Mesenchymal stem cell (in vitro differentiated cells and primary cell): ENCODE results near the gene LRAT.
"Not testable (repeated sequence)": the region's sequence is repeated elsewhere in the genome, so short reads cannot be mapped to it uniquely, and the experiment has no call there.

ENCODE experiments used
- DNase-seq: peaks from one replicate; pipeline ENCODE4 v3.0.0-alpha.2; 2013
- H2AFZ ChIP-seq: one replicate; pipeline ENCODE4 v1.6.1; 2013; ENCODE audit warnings: low read depth, mild to moderate bottlenecking, control low read depth, inconsistent platforms, low read length, moderate library complexity
- H2AK5ac ChIP-seq: 2 replicates; pipeline ENCODE4 v1.6.1; 2013; ENCODE audit warnings: low read length, moderate library complexity, mild to moderate bottlenecking, inconsistent platforms; ENCODE audit not compliant: severe bottlenecking
- H2BK120ac ChIP-seq: one replicate; pipeline ENCODE4 v1.6.1; 2013; ENCODE audit warnings: low read depth, mild to moderate bottlenecking, inconsistent platforms, low read length, moderate library complexity
- H2BK12ac ChIP-seq, 2 experiments: one replicate each; pipeline ENCODE4 v1.6.1; 2013; ENCODE audit warnings: inconsistent platforms in 2 of 2, low read length in 2 of 2, mild to moderate bottlenecking in 2 of 2, moderate library complexity in 2 of 2, control low read depth in 1 of 2
- H2BK15ac ChIP-seq: one replicate; pipeline ENCODE4 v1.6.1; 2013; ENCODE audit warnings: mild to moderate bottlenecking, low read depth, inconsistent platforms; ENCODE audit not compliant: poor library complexity, severe bottlenecking
- H2BK5ac ChIP-seq: 2 replicates; pipeline ENCODE4 v1.6.1; 2013; ENCODE audit warnings: low read depth, mild to moderate bottlenecking, low read length, control low read depth, inconsistent platforms; ENCODE audit not compliant: poor library complexity, severe bottlenecking
- H3K14ac ChIP-seq, 2 experiments: one replicate each; pipeline ENCODE4 v1.6.1; 2013; ENCODE audit warnings: inconsistent platforms in 2 of 2, low read length in 2 of 2, control low read depth in 1 of 2, mild to moderate bottlenecking in 1 of 2, moderate library complexity in 1 of 2
- H3K18ac ChIP-seq, 2 experiments: one replicate each; pipeline ENCODE4 v1.6.1; 2013; ENCODE audit warnings: inconsistent platforms in 2 of 2, low read length in 2 of 2, control low read depth in 1 of 2, low read depth in 1 of 2, mild to moderate bottlenecking in 1 of 2
- H3K23ac ChIP-seq, 2 experiments: one replicate each; pipeline ENCODE4 v1.6.1; 2013; ENCODE audit warnings: inconsistent platforms in 2 of 2, low read length in 2 of 2, mild to moderate bottlenecking in 2 of 2, moderate library complexity in 2 of 2, control low read depth in 1 of 2
- H3K27ac ChIP-seq: 2 replicates; pipeline ENCODE4 v1.5.1; 2013; ENCODE audit warnings: mild to moderate bottlenecking, moderate library complexity, low read length, control low read depth, inconsistent platforms; ENCODE audit not compliant: poor library complexity, severe bottlenecking
- H3K27me3 ChIP-seq, 2 experiments: 2 replicates each; pipeline versions ENCODE4 v1.6.1 to v1.7.0; 2013; ENCODE audit warnings: low read length in 2 of 2, mild to moderate bottlenecking in 2 of 2, moderate library complexity in 2 of 2, control low read depth in 1 of 2, inconsistent platforms in 1 of 2; ENCODE audit not compliant: control insufficient read depth in 1 of 2, insufficient read depth in 1 of 2
- H3K36me3 ChIP-seq, 2 experiments: 2 replicates each; pipeline versions ENCODE4 v1.6.1 to v1.7.0; 2013; ENCODE audit warnings: low read length in 2 of 2, control low read depth in 1 of 2, inconsistent platforms in 1 of 2, low read depth in 1 of 2, mild to moderate bottlenecking in 1 of 2; ENCODE audit not compliant: insufficient read depth in 2 of 2, control insufficient read depth in 1 of 2
- H3K4ac ChIP-seq, 2 experiments: one replicate each; pipeline ENCODE4 v1.6.1; 2013; ENCODE audit warnings: inconsistent platforms in 2 of 2, low read length in 2 of 2, mild to moderate bottlenecking in 2 of 2, moderate library complexity in 2 of 2, control low read depth in 1 of 2, low read depth in 1 of 2
- H3K4me1 ChIP-seq: 2 replicates; pipeline ENCODE4 v1.6.1; 2013; ENCODE audit warnings: low read depth, low read length, control low read depth; ENCODE audit not compliant: control insufficient read depth, insufficient read depth
- H3K4me2 ChIP-seq: 2 replicates; pipeline ENCODE4 v1.6.1; 2013; ENCODE audit warnings: low read length, mild to moderate bottlenecking, inconsistent platforms; ENCODE audit not compliant: poor library complexity, severe bottlenecking
- H3K4me3 ChIP-seq, 2 experiments: 2 replicates each; pipeline versions ENCODE4 v1.5.1 to v1.7.0; 2013; ENCODE audit warnings: low read length in 2 of 2, mild to moderate bottlenecking in 2 of 2, control low read depth in 1 of 2, low read depth in 1 of 2; ENCODE audit not compliant: insufficient read depth in 1 of 2
- H3K79me1 ChIP-seq: replicated peaks from 2 replicates; pipeline ENCODE4 v1.6.1; 2013; ENCODE audit warnings: mild to moderate bottlenecking, control low read depth, low read length, inconsistent platforms; ENCODE audit not compliant: poor library complexity, severe bottlenecking
- H3K9ac ChIP-seq: 2 replicates; pipeline ENCODE4 v1.7.0; 2013; ENCODE audit warnings: mild to moderate bottlenecking, low read length, moderate library complexity
- H3K9me3 ChIP-seq: 2 replicates; pipeline ENCODE4 v1.7.0; 2013; ENCODE audit warnings: mild to moderate bottlenecking, low read length; ENCODE audit not compliant: control insufficient read depth
- H4K8ac ChIP-seq: one replicate; pipeline ENCODE4 v1.6.1; 2013; ENCODE audit warnings: inconsistent platforms, mild to moderate bottlenecking, low read length, moderate library complexity
- H4K91ac ChIP-seq: one replicate; pipeline ENCODE4 v1.6.1; 2013; ENCODE audit warnings: mild to moderate bottlenecking, low read length, inconsistent platforms
- WGBS: methylation state at CpG from one replicate; pipeline ENCODE4 v1.1.7; 2013; ENCODE audit warnings: mixed read lengths; 5-methylcytosine and 5-hydroxymethylcytosine counted together

The LRAT gene

DNA sequence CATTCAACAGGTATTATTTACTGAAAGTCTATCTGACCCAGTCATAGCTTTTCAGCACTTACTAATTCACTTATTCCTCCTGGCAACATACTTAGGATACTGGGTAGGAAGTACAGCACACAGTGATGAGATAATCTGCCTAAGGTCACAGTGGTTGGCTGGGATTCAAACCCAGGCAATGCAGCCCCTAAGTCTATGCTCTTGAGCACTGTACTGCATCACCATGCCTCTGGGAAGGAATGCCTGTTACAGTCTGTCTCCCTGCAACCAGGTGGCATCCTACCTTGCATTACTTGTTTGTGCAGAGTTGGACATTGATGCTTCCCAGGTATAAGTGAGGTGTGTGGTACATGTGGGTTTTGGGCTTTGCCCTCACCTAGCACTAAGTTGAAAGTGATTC is 21.5 kb upstream of the LRAT start:
- no peak overlapping the region for H3K18ac ChIP-seq
- H3K79me1 ChIP-seq, result no peaks in the 10 kb centered on the region
- peak overlapping the region in 1 of 2 experiments; percentile 18 for H3K23ac ChIP-seq
- no peak overlapping the region for H2BK15ac ChIP-seq
- H3K9ac ChIP-seq, result no peak overlapping the region
- no peaks in the 10 kb centered on the region for H3K9me3 ChIP-seq
- H3K4me2 ChIP-seq, result no peak overlapping the region
- H2BK5ac ChIP-seq, result no peak overlapping the region
- H2AK5ac ChIP-seq, result no peak overlapping the region
- H4K8ac ChIP-seq, result no peak overlapping the region
- no peaks in the 10 kb centered on the region for H3K36me3 ChIP-seq
- peaks cover 0 to 2% of the 10 kb centered on the region in 2 experiments for H3K27me3 ChIP-seq
- no peak overlapping the region for H3K27ac ChIP-seq
- no peak overlapping the region for H3K4ac ChIP-seq
- no peak overlapping the region for H2AFZ ChIP-seq
- H3K14ac ChIP-seq, result no peak overlapping the region
- H3K4me3 ChIP-seq, result no peak overlapping the region
- H2BK12ac ChIP-seq, result no peak overlapping the region
- no peak overlapping the region for H4K91ac ChIP-seq
- H2BK120ac ChIP-seq, result no peak overlapping the region
- peaks cover 6% of the 10 kb centered on the region for H3K4me1 ChIP-seq
- DNase-seq, result no peak

DNA sequence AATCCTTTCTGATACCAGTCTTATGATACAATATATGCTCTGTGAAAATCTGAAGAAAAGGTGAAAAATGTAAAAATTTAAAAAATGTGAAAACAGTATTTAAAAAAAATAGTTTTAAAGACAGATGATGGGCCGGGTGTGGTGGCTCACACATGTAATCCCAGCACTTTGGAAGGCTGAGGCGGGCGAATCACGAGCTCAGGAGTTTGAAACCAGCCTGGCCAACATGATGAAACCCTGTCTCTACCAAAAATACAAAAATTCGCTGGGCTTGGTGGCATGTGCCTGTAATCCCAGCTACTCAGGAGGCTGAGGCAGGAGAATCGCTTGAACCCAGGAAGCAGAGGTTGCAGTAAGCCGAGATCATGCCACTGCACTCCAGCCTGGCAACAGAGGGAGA is 20.2 kb upstream of the LRAT start:
- 69% methylated on average over 7 of the region's 7 CpGs for WGBS
- not testable (repeated sequence) for H4K8ac ChIP-seq, H2BK120ac ChIP-seq, H3K9me3 ChIP-seq, H3K18ac ChIP-seq, H3K4me1 ChIP-seq, H3K4me2 ChIP-seq, H3K27me3 ChIP-seq, H2BK5ac ChIP-seq, H3K4ac ChIP-seq, H2AFZ ChIP-seq, H2BK15ac ChIP-seq, H3K27ac ChIP-seq, H3K14ac ChIP-seq, H3K9ac ChIP-seq, H3K36me3 ChIP-seq, H3K4me3 ChIP-seq, H3K79me1 ChIP-seq, DNase-seq, H3K23ac ChIP-seq, H4K91ac ChIP-seq, H2BK12ac ChIP-seq, H2AK5ac ChIP-seq

DNA sequence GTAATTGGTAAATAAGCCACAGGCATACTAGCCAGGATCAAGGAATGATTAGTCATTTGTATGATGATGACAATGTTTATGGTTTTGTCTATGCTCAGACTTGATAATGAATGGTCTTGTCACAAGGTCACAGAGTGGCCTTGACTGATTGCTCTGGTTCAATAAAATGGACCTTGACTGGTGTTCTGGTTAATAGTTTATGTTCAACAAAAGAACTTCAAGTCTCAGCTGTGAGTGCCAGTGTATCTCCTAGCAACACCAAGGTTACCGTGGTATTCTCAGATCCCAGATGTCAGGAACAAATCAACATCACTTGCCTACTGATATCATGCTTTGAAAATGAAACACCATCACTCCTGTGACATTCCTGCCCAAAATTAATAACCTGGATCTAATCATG is 16.3 kb upstream of the LRAT start:
- H3K79me1 ChIP-seq, result no peaks in the 10 kb centered on the region
- no peak overlapping the region for H2BK15ac ChIP-seq
- WGBS, result 54% methylated on average over 1 of the region's 1 CpG
- H4K8ac ChIP-seq, result no peak overlapping the region
- H2BK5ac ChIP-seq, result no peak overlapping the region
- peaks cover 2% of the 10 kb centered on the region for H3K4me1 ChIP-seq
- no peak for DNase-seq
- no peak overlapping the region for H3K23ac ChIP-seq
- H4K91ac ChIP-seq, result no peak overlapping the region
- H3K18ac ChIP-seq, result no peak overlapping the region
- no peak overlapping the region for H3K4me3 ChIP-seq
- no peak overlapping the region for H3K4me2 ChIP-seq
- no peak overlapping the region for H2AFZ ChIP-seq
- H3K27me3 ChIP-seq, result peaks cover 0 to 2% of the 10 kb centered on the region in 2 experiments
- no peak overlapping the region for H2BK12ac ChIP-seq
- no peak overlapping the region for H2AK5ac ChIP-seq
- no peaks in the 10 kb centered on the region for H3K36me3 ChIP-seq
- H3K27ac ChIP-seq, result no peak overlapping the region
- no peak overlapping the region for H2BK120ac ChIP-seq
- no peak overlapping the region for H3K4ac ChIP-seq
- H3K9me3 ChIP-seq, result no peaks in the 10 kb centered on the region
- H3K9ac ChIP-seq, result no peak overlapping the region
- H3K14ac ChIP-seq, result no peak overlapping the region

DNA sequence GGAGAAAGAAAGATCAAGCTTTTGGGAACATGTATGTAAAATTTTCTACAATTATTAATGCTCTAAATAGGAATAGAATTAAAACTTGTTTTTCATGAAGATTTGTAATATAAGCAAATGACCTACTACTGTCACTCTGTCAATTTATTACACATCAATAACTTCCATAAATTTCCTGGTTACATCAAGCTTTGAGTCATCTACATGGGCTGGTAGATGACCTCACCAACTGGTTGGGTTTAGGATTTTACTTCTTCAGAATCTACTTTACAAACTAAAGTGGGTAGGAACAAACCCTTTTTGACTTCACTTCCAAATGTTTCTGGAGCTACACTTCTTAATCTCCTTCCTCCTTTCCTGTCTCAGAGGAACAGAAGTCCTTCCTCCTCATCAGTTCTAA is 12.0 kb upstream of the LRAT start:
- no peak overlapping the region for H3K23ac ChIP-seq
- no peak overlapping the region for H3K4ac ChIP-seq
- no peak overlapping the region for H2BK15ac ChIP-seq
- H4K8ac ChIP-seq, result no peak overlapping the region
- H2BK5ac ChIP-seq, result no peak overlapping the region
- no peaks in the 10 kb centered on the region for H3K36me3 ChIP-seq
- H3K14ac ChIP-seq, result no peak overlapping the region
- H2BK120ac ChIP-seq, result no peak overlapping the region
- H3K79me1 ChIP-seq, result no peaks in the 10 kb centered on the region
- H3K4me3 ChIP-seq, result no peak overlapping the region
- H3K9ac ChIP-seq, result no peak overlapping the region
- no peaks in the 10 kb centered on the region for H3K4me1 ChIP-seq
- H3K27me3 ChIP-seq, result no peaks in the 10 kb centered on the region
- no peak overlapping the region for H3K27ac ChIP-seq
- no peak for DNase-seq
- H2AFZ ChIP-seq, result no peak overlapping the region
- no peak overlapping the region for H2AK5ac ChIP-seq
- H3K9me3 ChIP-seq, result no peaks in the 10 kb centered on the region
- no peak overlapping the region for H3K18ac ChIP-seq
- no peak overlapping the region for H3K4me2 ChIP-seq
- H2BK12ac ChIP-seq, result no peak overlapping the region
- H4K91ac ChIP-seq, result no peak overlapping the region
